ENCODE results near the gene RNF2. TPM values are rescaled to one million over a fixed set of nuclear protein-coding genes. Genes with fewer than 3 reads are reported as not detected.

RNF2 gene
- polyA plus RNA-seq, 1 donor from 2014 or later = 49.2 TPM

- Histone ChIP-seq H3K9me2 (ENCODE audit: insufficient read depth, low read length) (no peaks in the 10 kb centered on the region), H3K79me2 (replicated peaks; ENCODE audit: insufficient read depth, low read length) (no peaks in the 10 kb centered on the region), H3K27ac (ENCODE audit: low read length) (no peak overlapping the region), H3K4me3 (ENCODE audit: low read length) (no peak overlapping the region), H3F3A (ENCODE audit: insufficient read depth, low read length, poor library complexity, severe bottlenecking) (no peaks in the 10 kb centered on the region), H3K36me3 (ENCODE audit: insufficient read depth, low read length) (no peaks in the 10 kb centered on the region), H3K9ac (ENCODE audit: low read length) (no peak overlapping the region), H4K20me1 (ENCODE audit: insufficient read depth) (no peaks in the 10 kb centered on the region), H3K27me3 (ENCODE audit: insufficient read depth, low read depth, low read length) (no peaks in the 10 kb centered on the region), H3K9me3 (ENCODE audit: low read length) (no peaks in the 10 kb centered on the region), H3K4me2 (ENCODE audit: low read length) (no peak overlapping the region), H2AFZ (ENCODE audit: low read depth, low read length) (no peak overlapping the region)
- TF ChIP-seq EP300 (conservative IDR thresholded peaks at IDR 0.05; ENCODE audit: poor library complexity, severe bottlenecking) (no peak), TAF1 (IDR thresholded peaks at IDR 0.05; ENCODE audit: low read depth) (no peak), MXI1 (conservative IDR thresholded peaks at IDR 0.05; ENCODE audit: poor library complexity, severe bottlenecking) (no peak), RAD21 (conservative IDR thresholded peaks at IDR 0.05) (no peak), POLR2AphosphoS5 (IDR thresholded peaks at IDR 0.05) (no peak), SMC3 (conservative IDR thresholded peaks at IDR 0.05; ENCODE audit: poor library complexity) (no peak)
- TF ChIP-seq, protein P1, sequence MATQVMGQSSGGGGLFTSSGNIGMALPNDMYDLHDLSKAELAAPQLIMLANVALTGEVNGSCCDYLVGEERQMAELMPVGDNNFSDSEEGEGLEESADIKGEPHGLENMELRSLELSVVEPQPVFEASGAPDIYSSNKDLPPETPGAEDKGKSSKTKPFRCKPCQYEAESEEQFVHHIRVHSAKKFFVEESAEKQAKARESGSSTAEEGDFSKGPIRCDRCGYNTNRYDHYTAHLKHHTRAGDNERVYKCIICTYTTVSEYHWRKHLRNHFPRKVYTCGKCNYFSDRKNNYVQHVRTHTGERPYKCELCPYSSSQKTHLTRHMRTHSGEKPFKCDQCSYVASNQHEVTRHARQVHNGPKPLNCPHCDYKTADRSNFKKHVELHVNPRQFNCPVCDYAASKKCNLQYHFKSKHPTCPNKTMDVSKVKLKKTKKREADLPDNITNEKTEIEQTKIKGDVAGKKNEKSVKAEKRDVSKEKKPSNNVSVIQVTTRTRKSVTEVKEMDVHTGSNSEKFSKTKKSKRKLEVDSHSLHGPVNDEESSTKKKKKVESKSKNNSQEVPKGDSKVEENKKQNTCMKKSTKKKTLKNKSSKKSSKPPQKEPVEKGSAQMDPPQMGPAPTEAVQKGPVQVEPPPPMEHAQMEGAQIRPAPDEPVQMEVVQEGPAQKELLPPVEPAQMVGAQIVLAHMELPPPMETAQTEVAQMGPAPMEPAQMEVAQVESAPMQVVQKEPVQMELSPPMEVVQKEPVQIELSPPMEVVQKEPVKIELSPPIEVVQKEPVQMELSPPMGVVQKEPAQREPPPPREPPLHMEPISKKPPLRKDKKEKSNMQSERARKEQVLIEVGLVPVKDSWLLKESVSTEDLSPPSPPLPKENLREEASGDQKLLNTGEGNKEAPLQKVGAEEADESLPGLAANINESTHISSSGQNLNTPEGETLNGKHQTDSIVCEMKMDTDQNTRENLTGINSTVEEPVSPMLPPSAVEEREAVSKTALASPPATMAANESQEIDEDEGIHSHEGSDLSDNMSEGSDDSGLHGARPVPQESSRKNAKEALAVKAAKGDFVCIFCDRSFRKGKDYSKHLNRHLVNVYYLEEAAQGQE (IDR thresholded peaks at IDR 0.05; ENCODE audit: borderline replicate concordance) = no peak
Measured at GRCh38 chr1:185139246-185139645, 93.9 kb downstream of the RNF2 start.

- TF ChIP-seq EP300 (conservative IDR thresholded peaks at IDR 0.05; ENCODE audit: poor library complexity, severe bottlenecking) = no peak
- TF ChIP-seq TAF1 (IDR thresholded peaks at IDR 0.05; ENCODE audit: low read depth) = no peak
- no peak for TF ChIP-seq EZH2 (IDR thresholded peaks at IDR 0.05; ENCODE audit: borderline replicate concordance, insufficient read depth, low read length, poor library complexity, severe bottlenecking)
- TF ChIP-seq MXI1 (conservative IDR thresholded peaks at IDR 0.05; ENCODE audit: poor library complexity, severe bottlenecking) = no peak
- no peak for TF ChIP-seq SMC3 (conservative IDR thresholded peaks at IDR 0.05; ENCODE audit: poor library complexity)
- Histone ChIP-seq H3F3A (ENCODE audit: insufficient read depth, low read length, poor library complexity, severe bottlenecking) (no peaks in the 10 kb centered on the region), H3K27me3 (ENCODE audit: insufficient read depth, low read depth, low read length) (no peaks in the 10 kb centered on the region), H3K27ac (ENCODE audit: low read length) (no peak overlapping the region), H3K4me2 (ENCODE audit: low read length) (no peak overlapping the region), H3K36me3 (ENCODE audit: insufficient read depth, low read length) (no peaks in the 10 kb centered on the region), H3K4me3 (ENCODE audit: low read length) (no peak overlapping the region), H3K9me3 (ENCODE audit: low read length) (no peaks in the 10 kb centered on the region), H3K79me2 (replicated peaks; ENCODE audit: insufficient read depth, low read length) (no peaks in the 10 kb centered on the region), H3K9ac (ENCODE audit: low read length) (no peak overlapping the region), H4K20me1 (ENCODE audit: insufficient read depth) (no peaks in the 10 kb centered on the region), H2AFZ (ENCODE audit: low read depth, low read length) (no peak overlapping the region), H3K9me2 (ENCODE audit: insufficient read depth, low read length) (no peaks in the 10 kb centered on the region)
Measured at GRCh38 chr1:185144233-185144632, 98.9 kb downstream of the RNF2 start.

- H3K4me3 ChIP-seq (ENCODE audit: low read length) = no peak overlapping the region
- H3K27ac ChIP-seq (ENCODE audit: low read length) = no peak overlapping the region
- no peaks in the 10 kb centered on the region for H3K27me3 ChIP-seq (ENCODE audit: insufficient read depth, low read depth, low read length)
- no peaks in the 10 kb centered on the region for H3K36me3 ChIP-seq (ENCODE audit: insufficient read depth, low read length)
- H2AFZ ChIP-seq (ENCODE audit: low read depth, low read length) = no peak overlapping the region
- TF ChIP-seq, protein P1 (IDR thresholded peaks at IDR 0.05; ENCODE audit: borderline replicate concordance) = no peak
- TF ChIP-seq EP300 (conservative IDR thresholded peaks at IDR 0.05; ENCODE audit: poor library complexity, severe bottlenecking) (no peak), CTCF (IDR thresholded peaks at IDR 0.05; ENCODE audit: poor library complexity, severe bottlenecking) (no peak), POLR2AphosphoS5 (IDR thresholded peaks at IDR 0.05) (no peak), EZH2 (IDR thresholded peaks at IDR 0.05; ENCODE audit: borderline replicate concordance, insufficient read depth, low read length, poor library complexity, severe bottlenecking) (no peak), RAD21 (conservative IDR thresholded peaks at IDR 0.05) (no peak), MXI1 (conservative IDR thresholded peaks at IDR 0.05; ENCODE audit: poor library complexity, severe bottlenecking) (no peak), TAF1 (IDR thresholded peaks at IDR 0.05; ENCODE audit: low read depth) (no peak), SMC3 (conservative IDR thresholded peaks at IDR 0.05; ENCODE audit: poor library complexity) (no peak)
- no peaks in the 10 kb centered on the region for H4K20me1 ChIP-seq (ENCODE audit: insufficient read depth)
- H3K9ac ChIP-seq (ENCODE audit: low read length) = no peak overlapping the region
- H3K9me2 ChIP-seq (ENCODE audit: insufficient read depth, low read length) = no peaks in the 10 kb centered on the region
- peaks cover 14% of the 10 kb centered on the region for H3K79me2 ChIP-seq (replicated peaks; ENCODE audit: insufficient read depth, low read length)
- no peaks in the 10 kb centered on the region for H3K9me3 ChIP-seq (ENCODE audit: low read length)
- H3F3A ChIP-seq (ENCODE audit: insufficient read depth, low read length, poor library complexity, severe bottlenecking) = no peaks in the 10 kb centered on the region
- H3K4me2 ChIP-seq (ENCODE audit: low read length) = no peak overlapping the region
Measured at GRCh38 chr1:185151215-185151614, 105.9 kb downstream of the RNF2 start.
